Uterus (tissue), 2 donors: ENCODE results near the gene CLRN1.

Experiments
- CTCF ChIP-seq, 4 experiments: fragments of 200-600 bp in 2 of 4; fragments of 450-650 bp in 2 of 4; sonication (generic) in 2 of 4; IDR thresholded peaks; one replicate each; pipeline ENCODE4 v1.5.1; 2016 to 2019; ENCODE audit warnings: antibody characterized with exemption in 4 of 4, mild to moderate bottlenecking in 2 of 4, moderate library complexity in 1 of 4
- POLR2A ChIP-seq, 2 donors: fragments of 450-650 bp; IDR thresholded peaks; one replicate each; pipeline ENCODE4 v1.6.1; 2016; ENCODE audit warnings: antibody characterized with exemption in 2 of 2, mild to moderate bottlenecking in 1 of 2, moderate library complexity in 1 of 2

- TF ChIP-seq CTCF (IDR thresholded peaks at IDR 0.05): no peak
- TF ChIP-seq POLR2A (IDR thresholded peaks at IDR 0.05): no peak
Observed at GRCh38 chr3:150961949-150962348, 10.6 kb downstream of the CLRN1 start.
